IPS DF 6.9 (cell line): ENCODE measurements around the gene SLC15A4.

Experiments
- DNase-seq: peaks from one replicate; pipeline ENCODE4 v3.0.0-alpha.2; 2013; ENCODE audit warnings: low read depth, low spot score
- H3K27ac ChIP-seq: one replicate; pipeline ENCODE4 v1.5.1; 2013; ENCODE audit warnings: low read length, control low read depth
- H3K27me3 ChIP-seq: 2 replicates; pipeline ENCODE4 v1.6.1; 2013; ENCODE audit warnings: mild to moderate bottlenecking, low read length; ENCODE audit not compliant: control insufficient read depth, insufficient read depth
- H3K36me3 ChIP-seq: 2 replicates; pipeline ENCODE4 v1.6.1; 2013; ENCODE audit warnings: low read length; ENCODE audit not compliant: control insufficient read depth, insufficient read depth
- H3K4me1 ChIP-seq: 2 replicates; pipeline ENCODE4 v1.6.1; 2013; ENCODE audit warnings: low read length; ENCODE audit not compliant: control insufficient read depth, insufficient read depth
- H3K4me3 ChIP-seq: 2 replicates; pipeline ENCODE4 v1.5.1; 2013; ENCODE audit warnings: mild to moderate bottlenecking, low read length
- H3K9me3 ChIP-seq: 2 replicates; pipeline ENCODE4 v1.6.1; 2013; ENCODE audit warnings: low read length, inconsistent platforms; ENCODE audit not compliant: control insufficient read depth, insufficient read depth
- WGBS: extraction: QIAGEN DNeasy Blood & Tissue Kit; methylation state at CpG from one replicate; pipeline ENCODE4 v1.1.7; 2013; ENCODE audit warnings: mixed read lengths, missing lambda C conversion rate; ENCODE audit not compliant: insufficient read length, insufficient coverage; 5-methylcytosine and 5-hydroxymethylcytosine counted together

SLC15A4 gene

GRCh38 chr12:128752386-128752785 lies 71.4 kb downstream of the SLC15A4 start:
- Histone ChIP-seq H3K27ac (no peak overlapping the region), H3K27me3 (no peaks in the 10 kb centered on the region), H3K36me3 (no peaks in the 10 kb centered on the region), H3K9me3 (peaks cover 11% of the 10 kb centered on the region), H3K4me1 (no peaks in the 10 kb centered on the region), H3K4me3 (no peak overlapping the region)
- DNase-seq = no peak
- no CpG with 5 or more reads among the region's 5 CpGs for WGBS

- WGBS = no CpG with 5 or more reads among the region's 13 CpGs
- H3K4me3 ChIP-seq = no peak overlapping the region
- no peaks in the 10 kb centered on the region for H3K4me1 ChIP-seq
- no peaks in the 10 kb centered on the region for H3K36me3 ChIP-seq
- H3K9me3 ChIP-seq = peaks cover 7% of the 10 kb centered on the region
- H3K27ac ChIP-seq = no peak overlapping the region
- DNase-seq = no peak
- no peaks in the 10 kb centered on the region for H3K27me3 ChIP-seq
Observed at GRCh38 chr12:128747441-128747840, 76.3 kb downstream of the SLC15A4 start.

- Histone ChIP-seq H3K27ac (no peak overlapping the region), H3K4me1 (no peaks in the 10 kb centered on the region), H3K9me3 (peaks cover 13% of the 10 kb centered on the region), H3K4me3 (no peak overlapping the region), H3K36me3 (no peaks in the 10 kb centered on the region), H3K27me3 (no peaks in the 10 kb centered on the region)
- DNase-seq = no peak
- no CpG with 5 or more reads among the region's 11 CpGs for WGBS
Observed at GRCh38 chr12:128745772-128746689, 77.7 kb downstream of the SLC15A4 start.

GRCh38 chr12:128743916-128744315 lies 79.8 kb downstream of the SLC15A4 start:
- Histone ChIP-seq H3K4me1 (no peaks in the 10 kb centered on the region), H3K4me3 (no peak overlapping the region), H3K27ac (no peak overlapping the region), H3K27me3 (no peaks in the 10 kb centered on the region), H3K36me3 (no peaks in the 10 kb centered on the region), H3K9me3 (peaks cover 15% of the 10 kb centered on the region)
- DNase-seq = no peak
- WGBS = no CpG with 5 or more reads among the region's 7 CpGs
